Body of pancreas (tissue), 4 donors: ENCODE measurements around the gene STK31. TPM values are rescaled to one million over a fixed set of nuclear protein-coding genes. Genes with fewer than 3 reads are reported as not detected.

Experiments used
- ATAC-seq: fragments of 150-250 bp; one replicate; pipeline ENCODE4 v1.9.1; 2016
- DNase-seq, 4 donors: peaks; one replicate each; pipeline ENCODE4 v3.0.0-alpha.2; 2019
- H3K27ac ChIP-seq, 4 donors: fragments of 200-600 bp; sonication (generic); 1 replicate in 3 of 4; 2 replicates in 1 of 4; pipeline versions ENCODE4 v1.5.1 to v1.6.1; 2016 to 2019; ENCODE audit warnings: mild to moderate bottlenecking in 1 of 4, mixed read lengths in 1 of 4, moderate library complexity in 1 of 4
- H3K27me3 ChIP-seq, 2 donors: fragments of 200-600 bp; sonication (generic); one replicate each; pipeline ENCODE4 v1.6.0; 2016; ENCODE audit warnings: mild to moderate bottlenecking in 1 of 2
- H3K36me3 ChIP-seq, 2 donors: fragments of 200-600 bp; sonication (generic); replicated peaks in 1 of 2; 2 replicates each; pipeline ENCODE4 v1.5.1; 2016; ENCODE audit warnings: low read depth in 2 of 2; ENCODE audit not compliant: insufficient read depth in 1 of 2
- H3K4me1 ChIP-seq: fragments of 200-600 bp; sonication (generic); one replicate; pipeline ENCODE4 v1.6.0; 2016
- H3K4me3 ChIP-seq, 2 donors: fragments of 200-600 bp; sonication (generic); 1 replicate in 1 of 2; 2 replicates in 1 of 2; pipeline ENCODE4 v1.5.1; 2016 to 2019
- H3K9me3 ChIP-seq, 3 donors: fragments of 200-600 bp; sonication (generic); 1 replicate in 2 of 3; 2 replicates in 1 of 3; pipeline ENCODE4 v1.5.1; 2016
- CTCF ChIP-seq, 7 experiments: fragments of 450-650 bp in 4 of 7; fragments of 200-600 bp in 3 of 7; sonication (generic) in 3 of 7; IDR thresholded peaks; one replicate each; pipeline ENCODE4 v1.5.1; 2016 to 2019; ENCODE audit warnings: antibody characterized with exemption in 7 of 7
- POLR2A ChIP-seq, 3 donors: fragments of 450-650 bp; IDR thresholded peaks; one replicate each; pipeline ENCODE4 v1.6.1; 2016; ENCODE audit warnings: antibody characterized with exemption in 3 of 3, mild to moderate bottlenecking in 2 of 3
- WGBS, 2 donors: methylation state at CpG; one replicate each; pipeline ENCODE4 v1.1.5; 2017; 5-methylcytosine and 5-hydroxymethylcytosine counted together
- intact Hi-C: fragments of 100-400 bp; cut with DNase I; formaldehyde crosslinking; loops from one replicate; pipeline ENCODE4 v1.15.1; 2023
- total RNA-seq, 2 donors: library from RNA; depleted of rRNA; stranded (reverse); fragments of >200 nt; gene quantifications; one replicate each; pipeline ENCODE4 v1.1.0, GENCODE V29; 2016

STK31 gene
- total RNA-seq, 2 donors from 2014 or later = 2.3 TPM; not detected in 1

DNA sequence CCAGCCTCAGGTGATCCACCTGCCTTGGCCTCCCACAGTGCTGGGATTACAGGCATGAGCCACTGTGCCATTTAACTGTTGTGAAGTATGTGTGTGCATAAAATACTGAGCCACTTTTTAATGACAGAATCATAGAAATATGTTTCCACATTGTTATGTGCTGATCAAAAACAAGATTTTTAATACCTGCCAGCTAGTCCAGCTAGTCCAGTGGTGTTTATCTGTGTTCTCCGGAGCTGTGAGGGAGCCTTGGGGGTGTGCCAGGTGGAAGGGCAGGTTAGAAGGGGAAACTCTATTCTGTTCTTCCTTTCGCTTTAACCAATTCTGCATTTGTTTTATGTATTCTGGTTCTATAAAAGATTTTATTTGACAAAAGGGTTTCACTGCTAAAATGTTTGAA is 23.0 kb upstream of the STK31 start:
- Histone ChIP-seq H3K36me3 (peaks cover 0 to 1% of the 10 kb centered on the region in 2 donors), H3K9me3 (no peaks in the 10 kb centered on the region), H3K4me1 (peaks cover 47% of the 10 kb centered on the region), H3K27me3 (no peaks in the 10 kb centered on the region), H3K27ac (peak overlapping the region; percentile 62 to 87 (median 82)), H3K4me3 (no peak overlapping the region)
- 13 to 18% methylated on average over 2 of the region's 2 CpGs for WGBS, 2 donors
- intact Hi-C loops = no loop called here
- ATAC-seq = peak; percentile 83
- peak; percentile 76 to 88 (median 80) for DNase-seq
- TF ChIP-seq POLR2A (IDR thresholded peaks at IDR 0.05) (no peak), CTCF (IDR thresholded peaks at IDR 0.05) (no peak)

DNA sequence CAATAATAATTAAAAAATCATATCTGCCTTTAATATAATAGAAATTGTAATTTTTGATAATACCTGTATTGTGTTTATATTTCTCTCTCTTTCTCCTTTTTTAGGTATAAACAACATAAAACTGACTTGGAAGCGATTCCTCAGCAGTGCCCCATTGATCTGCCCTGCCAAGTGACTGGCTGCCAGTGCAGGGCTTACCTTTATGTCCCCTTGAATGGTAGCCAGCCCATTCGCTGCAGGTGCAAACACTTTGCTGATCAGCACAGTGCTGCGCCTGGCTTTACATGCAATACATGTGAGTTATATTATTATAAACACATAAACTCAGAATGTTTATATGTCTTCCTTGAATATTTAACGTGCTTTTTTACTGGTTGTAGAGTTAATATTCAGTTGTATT is 20.9 kb upstream of the STK31 start:
- no peak overlapping the region for H3K4me3 ChIP-seq
- TF ChIP-seq CTCF (IDR thresholded peaks at IDR 0.05) (no peak), POLR2A (IDR thresholded peaks at IDR 0.05) (no peak)
- peaks cover 0 to 8% of the 10 kb centered on the region in 2 donors for H3K36me3 ChIP-seq
- H3K27me3 ChIP-seq = no peaks in the 10 kb centered on the region
- peaks cover 36% of the 10 kb centered on the region for H3K4me1 ChIP-seq
- ATAC-seq (no peak), DNase-seq (peak in 1 of 4 donors; percentile 53)
- H3K9me3 ChIP-seq = no peaks in the 10 kb centered on the region
- 65 to 67% methylated on average over 4 of the region's 4 CpGs for WGBS, 2 donors
- no peak overlapping the region for H3K27ac ChIP-seq
- intact Hi-C loops = no loop called here

DNA sequence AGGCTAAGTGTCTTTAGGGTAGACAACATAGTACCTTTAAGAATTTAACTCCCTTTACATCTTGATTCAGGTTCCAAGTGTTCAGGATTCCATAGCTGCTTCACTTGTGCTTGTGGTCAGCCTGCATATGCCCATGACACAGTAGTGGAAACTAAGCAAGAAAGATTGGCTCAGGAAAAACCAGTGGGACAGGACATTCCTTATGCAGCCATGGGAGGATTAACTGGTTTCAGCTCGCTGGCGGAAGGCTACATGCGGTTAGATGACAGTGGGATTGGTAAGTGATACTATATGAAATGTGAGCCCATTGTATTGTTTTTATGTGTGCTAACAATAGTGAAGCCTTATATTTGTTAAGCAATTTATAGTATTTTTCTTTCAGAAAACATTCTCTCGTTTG is 18.7 kb upstream of the STK31 start:
- Histone ChIP-seq H3K4me1 (peaks cover 16% of the 10 kb centered on the region), H3K27me3 (no peaks in the 10 kb centered on the region), H3K4me3 (no peak overlapping the region), H3K27ac (no peak overlapping the region), H3K9me3 (no peaks in the 10 kb centered on the region), H3K36me3 (peaks cover 0 to 15% of the 10 kb centered on the region in 2 donors)
- ATAC-seq (no peak), DNase-seq (no peak)
- intact Hi-C loops = no loop called here
- WGBS, 2 donors = 79 to 82% methylated on average over 4 of the region's 4 CpGs
- no peak for TF ChIP-seq CTCF (IDR thresholded peaks at IDR 0.05)

DNA sequence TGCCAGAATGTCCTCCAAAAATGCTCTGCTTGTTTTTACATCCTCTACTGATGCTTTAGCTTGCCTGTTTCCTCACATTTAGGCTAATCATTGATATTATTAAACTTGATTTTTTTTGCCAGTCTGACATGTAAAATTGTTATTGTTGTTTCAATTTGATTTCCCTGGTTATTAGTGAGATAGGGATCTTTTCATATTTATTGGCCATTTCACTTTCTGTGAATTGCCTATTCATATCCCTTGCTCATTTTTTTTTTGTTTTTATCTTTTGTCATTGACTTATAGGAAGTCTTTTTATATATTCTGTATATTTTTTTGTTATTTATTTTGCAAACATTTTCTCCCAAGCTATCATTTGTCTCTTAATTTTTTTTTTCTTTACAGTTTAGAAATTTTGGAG is 16.8 kb upstream of the STK31 start:
- Histone ChIP-seq H3K27me3 (no peaks in the 10 kb centered on the region), H3K9me3 (no peaks in the 10 kb centered on the region), H3K27ac (no peak overlapping the region), H3K36me3 (peaks cover 0 to 15% of the 10 kb centered on the region in 2 donors), H3K4me1 (peaks cover 15% of the 10 kb centered on the region), H3K4me3 (no peak overlapping the region)
- intact Hi-C loops = no loop called here
- TF ChIP-seq POLR2A (IDR thresholded peaks at IDR 0.05) = no peak
- no peak for TF ChIP-seq CTCF (IDR thresholded peaks at IDR 0.05)
- DNase-seq (no peak), ATAC-seq (no peak)

DNA sequence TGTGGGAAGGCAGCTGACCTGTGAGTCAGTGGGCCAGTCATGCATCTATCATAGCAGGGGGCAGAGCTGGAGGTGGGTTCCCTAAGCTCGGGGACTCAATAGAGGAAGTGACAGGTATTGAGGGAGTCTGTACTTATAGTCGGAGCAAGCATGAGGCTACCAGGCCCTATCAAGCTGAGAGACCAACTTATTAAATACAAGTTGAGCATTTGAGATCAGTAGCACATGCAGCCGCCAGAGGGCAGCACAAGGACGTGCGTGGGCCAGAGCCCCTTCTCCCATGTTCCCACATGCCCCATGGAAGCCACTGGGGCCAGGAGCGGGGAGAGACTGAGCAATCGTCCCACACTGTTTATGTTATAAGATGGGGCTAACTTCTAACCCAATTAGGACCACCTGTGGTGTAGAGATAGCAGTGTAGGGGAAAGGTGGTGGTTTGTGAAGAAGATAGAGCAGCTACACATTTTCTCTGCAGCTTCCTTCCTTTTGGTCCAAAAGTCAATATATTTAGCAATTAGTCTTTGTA is 13.0 kb upstream of the STK31 start:
- Histone ChIP-seq H3K27me3 (no peaks in the 10 kb centered on the region), H3K4me1 (peaks cover 37% of the 10 kb centered on the region), H3K27ac (peak overlapping the region in 2 of 4 donors; percentile 50 to 81), H3K9me3 (no peaks in the 10 kb centered on the region), H3K4me3 (no peak overlapping the region), H3K36me3 (peaks cover 0 to 13% of the 10 kb centered on the region in 2 donors)
- intact Hi-C loops = no loop called here
- peak in 6 of 7 experiments; percentile 32 to 51 (median 41) for TF ChIP-seq CTCF (IDR thresholded peaks at IDR 0.05)
- no peak for TF ChIP-seq POLR2A (IDR thresholded peaks at IDR 0.05)
- peak; percentile 54 to 69 (median 59) for DNase-seq
- 34 to 61% methylated on average over 5 to 7 of the region's 7 CpGs for WGBS, 2 donors
- ATAC-seq = peak; percentile 64
